Measurements from ENCODE around the gene GSC2. TPM values are rescaled to one million over a fixed set of nuclear protein-coding genes. Genes with fewer than 3 reads are reported as not detected.

The GSC2 gene
- polyA plus RNA-seq, 10 donors = not detected

- DNase-seq = no peak
Measured at GRCh38 chr22:19120829-19121630, 29.1 kb downstream of the GSC2 start.

GRCh38 chr22:19119949-19120348, 30.1 kb downstream of the GSC2 start:
- DNase-seq = no peak

GRCh38 chr22:19118329-19118880, 31.7 kb downstream of the GSC2 start:
- no peak for DNase-seq

- DNase-seq = no peak
Measured at GRCh38 chr22:19117111-19117512, 33.0 kb downstream of the GSC2 start.

- DNase-seq = no peak
Measured at GRCh38 chr22:19115628-19116027, 34.5 kb downstream of the GSC2 start.

GRCh38 chr22:19114984-19115552, 35.0 kb downstream of the GSC2 start:
- no peak for DNase-seq

- DNase-seq = no peak
Measured at GRCh38 chr22:19113429-19113828, 36.7 kb downstream of the GSC2 start.

GRCh38 chr22:19111584-19111983, 38.5 kb downstream of the GSC2 start:
- DNase-seq = no peak

GRCh38 chr22:19111140-19111539, 39.0 kb downstream of the GSC2 start:
- DNase-seq = no peak

- DNase-seq = no peak
Measured at GRCh38 chr22:19110646-19111045, 39.4 kb downstream of the GSC2 start.

GRCh38 chr22:19110064-19110458, 40.0 kb downstream of the GSC2 start:
- DNase-seq = no peak

GRCh38 chr22:19109198-19110063, 40.7 kb downstream of the GSC2 start:
- DNase-seq = no peak

GRCh38 chr22:19108807-19109197, 41.3 kb downstream of the GSC2 start:
- DNase-seq = no peak

- DNase-seq = peak in 1 of 3 donors; percentile 30
Measured at GRCh38 chr22:19107730-19108074, 42.4 kb downstream of the GSC2 start.

GRCh38 chr22:19106886-19107729, 43.0 kb downstream of the GSC2 start:
- DNase-seq = no peak

GRCh38 chr22:19105867-19106802, 44.0 kb downstream of the GSC2 start:
- DNase-seq = no peak

GRCh38 chr22:19105456-19105855, 44.6 kb downstream of the GSC2 start:
- DNase-seq = no peak

GRCh38 chr22:19103880-19104821, 45.9 kb downstream of the GSC2 start:
- peak in 1 of 3 donors; percentile 35 for DNase-seq

- DNase-seq = peak in 1 of 3 donors; percentile 41
Measured at GRCh38 chr22:19098157-19098556, 51.9 kb downstream of the GSC2 start.

All from muscle of back (tissue), 11 donors.